ENCODE measurements around the gene UBE2B. TPM values are rescaled to one million over a fixed set of nuclear protein-coding genes. Genes with fewer than 3 reads are reported as not detected.

The UBE2B gene
- polyA plus RNA-seq, 1 of the 3 experiments (the other 2 are of a cell fraction): 24.3 TPM

DNA sequence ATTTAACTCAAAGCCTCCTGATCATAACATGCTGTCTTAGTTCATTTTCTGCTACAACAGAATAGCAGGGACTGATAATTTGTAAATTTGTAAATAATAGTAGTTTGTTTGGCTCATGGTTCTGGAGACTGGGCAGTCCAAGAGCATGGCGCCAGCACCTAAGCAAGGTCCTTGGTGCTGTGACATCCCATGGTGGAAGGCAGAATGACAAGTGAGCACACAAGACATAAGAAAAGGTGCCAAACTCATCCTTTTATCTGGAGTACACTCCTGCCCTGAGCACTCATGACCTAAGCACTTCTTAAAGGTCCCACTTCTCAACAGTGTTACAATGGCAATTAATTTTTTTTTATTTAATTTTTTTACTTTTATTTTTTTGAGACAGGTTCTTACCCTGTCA is 16.1 kb downstream of the UBE2B start:
- Histone ChIP-seq H3K27me3 (ENCODE audit: insufficient read depth) (no peaks in the 10 kb centered on the region), H3K4me3 (ENCODE audit: low read depth in 2 of 2, low read length in 1 of 2) (no peak overlapping the region), H3K36me3 (replicated peaks in 1 of 2; ENCODE audit: control insufficient read depth in 1 of 2, insufficient read depth in 2 of 2, low read length in 1 of 2) (peaks cover 70 to 92% of the 10 kb centered on the region in 2 experiments), H4K20me1 (ENCODE audit: insufficient read depth) (peaks cover 4% of the 10 kb centered on the region; the same call in 1 of the 2 replicates), H3K4me2 (no peak overlapping the region), H3K9me2 (no peaks in the 10 kb centered on the region), H3K9me3 (no peaks in the 10 kb centered on the region), H3F3A (replicated peaks; ENCODE audit: insufficient read depth) (peaks cover 27% of the 10 kb centered on the region), H2AFZ (ENCODE audit: low read depth) (no peak overlapping the region), H3K4me1 (ENCODE audit: control insufficient read depth in 1 of 2, insufficient read depth in 2 of 2, low read depth in 1 of 2, low read length in 1 of 2) (no peaks in the 10 kb centered on the region), H3K79me2 (ENCODE audit: insufficient read depth) (peaks cover 56% of the 10 kb centered on the region), H3K9ac (no peak overlapping the region), H3K27ac (ENCODE audit: low read depth in 2 of 2, low read length in 1 of 2) (no peak overlapping the region)
- WGBS (ENCODE audit: low lambda C conversion rate): 100% methylated on average over 1 of the region's 1 CpG
- no peak for TF ChIP-seq CHD2 (IDR thresholded peaks at IDR 0.05; ENCODE audit: low read length, partially characterized antibody)
- TF ChIP-seq, protein P1, sequence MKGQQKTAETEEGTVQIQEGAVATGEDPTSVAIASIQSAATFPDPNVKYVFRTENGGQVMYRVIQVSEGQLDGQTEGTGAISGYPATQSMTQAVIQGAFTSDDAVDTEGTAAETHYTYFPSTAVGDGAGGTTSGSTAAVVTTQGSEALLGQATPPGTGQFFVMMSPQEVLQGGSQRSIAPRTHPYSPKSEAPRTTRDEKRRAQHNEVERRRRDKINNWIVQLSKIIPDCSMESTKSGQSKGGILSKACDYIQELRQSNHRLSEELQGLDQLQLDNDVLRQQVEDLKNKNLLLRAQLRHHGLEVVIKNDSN (IDR thresholded peaks at IDR 0.05; ENCODE audit: borderline replicate concordance, low read depth): no peak
- POLR2A ChIA-PET: interaction anchor here (0.7 kb wide), 1 partner anchor 30 kb away, joined by 3 read pairs; no protein-coding TSS in a partner anchor
- no peak for DNase-seq
- CTCF ChIA-PET: interaction anchor here (4.7 kb wide), 1 partner anchor 200 kb away, joined by 19 read pairs; no protein-coding TSS in a partner anchor

DNA sequence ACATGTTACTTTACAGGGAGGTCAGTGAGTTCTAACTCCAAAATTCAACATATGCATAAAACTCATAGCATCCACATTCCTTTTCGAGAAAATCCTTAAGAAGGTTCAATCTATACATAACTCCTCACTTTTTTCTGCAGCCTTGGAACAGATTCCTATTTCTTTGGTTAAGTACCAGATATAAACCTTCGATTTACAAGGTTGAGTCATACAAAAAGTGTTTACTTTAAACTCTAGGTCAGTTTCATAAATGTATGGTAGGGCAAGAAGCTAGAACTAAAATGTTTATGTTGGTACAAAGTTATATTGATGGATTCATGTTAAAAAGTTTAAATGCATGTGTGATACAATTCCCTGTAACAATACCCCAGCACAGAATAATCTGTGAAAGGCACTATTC is 20.9 kb downstream of the UBE2B start:
- no peaks in the 10 kb centered on the region for H4K20me1 ChIP-seq (ENCODE audit: insufficient read depth)
- H2AFZ ChIP-seq (ENCODE audit: low read depth): no peak overlapping the region
- DNase-seq: no peak
- TF ChIP-seq FOXM1 (IDR thresholded peaks at IDR 0.05; ENCODE audit: low read depth): no peak
- H3K27ac ChIP-seq (ENCODE audit: low read depth in 2 of 2, low read length in 1 of 2): no peak overlapping the region
- peaks cover 25% of the 10 kb centered on the region for H3K79me2 ChIP-seq (ENCODE audit: insufficient read depth)
- peaks cover 76 to 85% of the 10 kb centered on the region in 2 experiments for H3K36me3 ChIP-seq (replicated peaks in 1 of 2; ENCODE audit: control insufficient read depth in 1 of 2, insufficient read depth in 2 of 2, low read length in 1 of 2)
- POLR2A ChIA-PET: no interaction called here
- no peaks in the 10 kb centered on the region for H3K9me2 ChIP-seq
- H3F3A ChIP-seq (replicated peaks; ENCODE audit: insufficient read depth): peaks cover 14% of the 10 kb centered on the region
- no peak overlapping the region for H3K9ac ChIP-seq
- H3K27me3 ChIP-seq (ENCODE audit: insufficient read depth): no peaks in the 10 kb centered on the region
- WGBS (ENCODE audit: low lambda C conversion rate): 89% methylated on average over 2 of the region's 2 CpGs
- H3K9me3 ChIP-seq: no peaks in the 10 kb centered on the region
- CTCF ChIA-PET: interaction anchor here (1.1 to 2.0 kb wide), 3 partner anchors 17 to 135 kb away, joined by 3 to 4 read pairs (median 3); no protein-coding TSS in a partner anchor
- no peak overlapping the region for H3K4me3 ChIP-seq (ENCODE audit: low read depth in 2 of 2, low read length in 1 of 2)
- H3K4me2 ChIP-seq: no peak overlapping the region
- no peaks in the 10 kb centered on the region for H3K4me1 ChIP-seq (ENCODE audit: control insufficient read depth in 1 of 2, insufficient read depth in 2 of 2, low read depth in 1 of 2, low read length in 1 of 2)

DNA sequence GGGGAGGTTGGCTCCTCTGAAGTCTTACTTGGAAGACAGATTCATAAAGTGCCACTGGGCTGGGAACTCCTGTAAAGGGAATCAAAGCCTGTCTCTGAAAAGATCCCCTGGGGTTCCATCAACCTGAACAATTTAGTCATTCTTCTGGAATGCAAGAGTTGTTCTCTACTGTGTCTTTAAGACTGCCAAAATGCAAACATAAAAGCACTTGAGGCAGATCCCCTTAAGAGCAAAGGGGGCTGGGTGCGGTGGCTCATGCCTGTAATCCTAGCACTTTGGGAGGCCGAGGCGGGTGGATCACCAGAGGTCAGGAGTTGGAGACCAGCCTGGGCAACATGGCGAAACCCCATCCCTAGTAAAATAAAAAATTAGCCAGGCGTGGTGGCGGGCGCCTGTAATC is 23.6 kb downstream of the UBE2B start:
- no peak overlapping the region for H3K27ac ChIP-seq (ENCODE audit: low read depth in 2 of 2, low read length in 1 of 2)
- H3K4me2 ChIP-seq: no peak overlapping the region
- peaks cover 8% of the 10 kb centered on the region for H3F3A ChIP-seq (replicated peaks; ENCODE audit: insufficient read depth)
- no peak overlapping the region for H2AFZ ChIP-seq (ENCODE audit: low read depth)
- WGBS (ENCODE audit: low lambda C conversion rate): 98% methylated on average over 7 of the region's 7 CpGs
- H3K9me3 ChIP-seq: no peaks in the 10 kb centered on the region
- no peaks in the 10 kb centered on the region for H3K27me3 ChIP-seq (ENCODE audit: insufficient read depth)
- H3K79me2 ChIP-seq (ENCODE audit: insufficient read depth): peaks cover 13% of the 10 kb centered on the region; the same call in 1 of the 2 replicates
- H3K4me3 ChIP-seq (ENCODE audit: low read depth in 2 of 2, low read length in 1 of 2): no peak overlapping the region
- H3K36me3 ChIP-seq (replicated peaks in 1 of 2; ENCODE audit: control insufficient read depth in 1 of 2, insufficient read depth in 2 of 2, low read length in 1 of 2): peaks cover 59 to 72% of the 10 kb centered on the region in 2 experiments
- H4K20me1 ChIP-seq (ENCODE audit: insufficient read depth): no peaks in the 10 kb centered on the region
- ChIA-PET POLR2A (no interaction called here), CTCF (no interaction called here)
- H3K9me2 ChIP-seq: no peaks in the 10 kb centered on the region
- TF ChIP-seq TAF1 (IDR thresholded peaks at IDR 0.05; ENCODE audit: borderline replicate concordance, low read depth, low read length): no peak
- TF ChIP-seq, protein P2, sequence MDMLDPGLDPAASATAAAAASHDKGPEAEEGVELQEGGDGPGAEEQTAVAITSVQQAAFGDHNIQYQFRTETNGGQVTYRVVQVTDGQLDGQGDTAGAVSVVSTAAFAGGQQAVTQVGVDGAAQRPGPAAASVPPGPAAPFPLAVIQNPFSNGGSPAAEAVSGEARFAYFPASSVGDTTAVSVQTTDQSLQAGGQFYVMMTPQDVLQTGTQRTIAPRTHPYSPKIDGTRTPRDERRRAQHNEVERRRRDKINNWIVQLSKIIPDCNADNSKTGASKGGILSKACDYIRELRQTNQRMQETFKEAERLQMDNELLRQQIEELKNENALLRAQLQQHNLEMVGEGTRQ (IDR thresholded peaks at IDR 0.05; ENCODE audit: borderline replicate concordance, low read depth, low read length): no peak
- TF ChIP-seq NFIC (IDR thresholded peaks at IDR 0.05; ENCODE audit: borderline replicate concordance): no peak
- TF ChIP-seq RXRA (IDR thresholded peaks at IDR 0.05; ENCODE audit: borderline replicate concordance, low read depth): no peak
- TF ChIP-seq, protein P3, sequence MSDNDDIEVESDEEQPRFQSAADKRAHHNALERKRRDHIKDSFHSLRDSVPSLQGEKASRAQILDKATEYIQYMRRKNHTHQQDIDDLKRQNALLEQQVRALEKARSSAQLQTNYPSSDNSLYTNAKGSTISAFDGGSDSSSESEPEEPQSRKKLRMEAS (IDR thresholded peaks at IDR 0.05; ENCODE audit: low read depth): no peak
- TF ChIP-seq GABPA (IDR thresholded peaks at IDR 0.05; ENCODE audit: low read depth): no peak
- no peak for TF ChIP-seq EP300 (IDR thresholded peaks at IDR 0.05; ENCODE audit: borderline replicate concordance in 1 of 2, low read depth in 1 of 2, low read length in 1 of 2)
- no peak for TF ChIP-seq YY1 (IDR thresholded peaks at IDR 0.05; ENCODE audit: low read depth)
- no peak for TF ChIP-seq RAD21 (IDR thresholded peaks at IDR 0.05; ENCODE audit: low read length)
- H3K4me1 ChIP-seq (ENCODE audit: control insufficient read depth in 1 of 2, insufficient read depth in 2 of 2, low read depth in 1 of 2, low read length in 1 of 2): no peaks in the 10 kb centered on the region
- no peak overlapping the region for H3K9ac ChIP-seq
- no peak for DNase-seq
